ENCODE measurements around the gene C1orf21.
"Not testable (repeated sequence)": the region's sequence is repeated elsewhere in the genome, so short reads cannot be mapped to it uniquely, and the experiment has no call there.

C1orf21 gene

GRCh38 chr1:184386312-184387068, at the start of gene C1orf21:
Gene C1orf21 (plus strand): TSS chr1:184387029. CDS start chr1:184477510, 90,481 bp downstream.
- peak; percentile 74 for DNase-seq (ENCODE audit: low read depth)

- DNase-seq (ENCODE audit: low read depth), result not testable (repeated sequence)
Observed at GRCh38 chr1:184337865-184338264, 49.0 kb upstream of the C1orf21 start.

GRCh38 chr1:184340984-184341383, 45.8 kb upstream of the C1orf21 start:
- no peak for DNase-seq (ENCODE audit: low read depth)

- no peak for DNase-seq (ENCODE audit: low read depth)
Observed at GRCh38 chr1:184350573-184350972, 36.3 kb upstream of the C1orf21 start.

GRCh38 chr1:184351416-184351975, 35.3 kb upstream of the C1orf21 start:
- DNase-seq (ENCODE audit: low read depth), result no peak

- DNase-seq (ENCODE audit: low read depth), result no peak
Observed at GRCh38 chr1:184352776-184353175, 34.1 kb upstream of the C1orf21 start.

GRCh38 chr1:184354719-184355118, 32.1 kb upstream of the C1orf21 start:
- DNase-seq (ENCODE audit: low read depth), result no peak

- DNase-seq (ENCODE audit: low read depth), result no peak
Observed at GRCh38 chr1:184356891-184357290, 29.9 kb upstream of the C1orf21 start.

GRCh38 chr1:184358256-184358655, 28.6 kb upstream of the C1orf21 start:
- DNase-seq (ENCODE audit: low read depth), result no peak

- DNase-seq (ENCODE audit: low read depth), result no peak
Observed at GRCh38 chr1:184359909-184360308, 26.9 kb upstream of the C1orf21 start.

GRCh38 chr1:184362876-184363275, 24.0 kb upstream of the C1orf21 start:
- no peak for DNase-seq (ENCODE audit: low read depth)

GRCh38 chr1:184365699-184366098, 21.1 kb upstream of the C1orf21 start:
- DNase-seq (ENCODE audit: low read depth), result no peak

GRCh38 chr1:184366997-184367396, 19.8 kb upstream of the C1orf21 start:
- no peak for DNase-seq (ENCODE audit: low read depth)

GRCh38 chr1:184367427-184368038, 19.3 kb upstream of the C1orf21 start:
- no peak for DNase-seq (ENCODE audit: low read depth)

GRCh38 chr1:184368354-184368753, 18.5 kb upstream of the C1orf21 start:
- DNase-seq (ENCODE audit: low read depth), result no peak

GRCh38 chr1:184370850-184371249, 16.0 kb upstream of the C1orf21 start:
- no peak for DNase-seq (ENCODE audit: low read depth)

- no peak for DNase-seq (ENCODE audit: low read depth)
Observed at GRCh38 chr1:184373155-184373554, 13.7 kb upstream of the C1orf21 start.

- DNase-seq (ENCODE audit: low read depth), result no peak
Observed at GRCh38 chr1:184376369-184376768, 10.5 kb upstream of the C1orf21 start.

GRCh38 chr1:184379111-184379752, 7.6 kb upstream of the C1orf21 start:
- DNase-seq (ENCODE audit: low read depth), result no peak

GRCh38 chr1:184380468-184380867, 6.4 kb upstream of the C1orf21 start:
- no peak for DNase-seq (ENCODE audit: low read depth)

GRCh38 chr1:184383772-184384323, 3.0 kb upstream of the C1orf21 start:
- DNase-seq (ENCODE audit: low read depth), result no peak

- no peak for DNase-seq (ENCODE audit: low read depth)
Observed at GRCh38 chr1:184385865-184386311, 941 bp upstream of the C1orf21 start.
